PC-9 (cell line): Measurements from ENCODE around the gene ZNF808. TPM values are rescaled to one million over a fixed set of nuclear protein-coding genes. Genes with fewer than 3 reads are reported as not detected.
"Not testable (repeated sequence)": the region's sequence is repeated elsewhere in the genome, so short reads cannot be mapped to it uniquely, and the experiment has no call there.

Experiments
- BruUV-seq: library from RNA; stranded (reverse); fragments of 400-500 nt; replicated peaks from 2 replicates; lab custom pipeline; 2021; lab: Mats Ljungman, UMichigan
- CTCF ChIA-PET: fragments of 300-600 bp; sonication (Branson Sonifier 250); formaldehyde crosslinking; loops from one replicate; lab custom pipeline; 2022; ENCODE audit warnings: antibody characterized with exemption; lab: Charles Lee
- POLR2A ChIA-PET: fragments of 300-600 bp; sonication (Branson Sonifier 250); formaldehyde crosslinking; loops from one replicate; lab custom pipeline; 2022; ENCODE audit warnings: antibody characterized with exemption; ENCODE audit not compliant: unreplicated experiment; lab: Charles Lee
- DNase-seq, 2 experiments: peaks; one replicate each; pipeline versions ENCODE4 v3.0.0 to v3.0.0-alpha.2; 2015 to 2022; ENCODE audit warnings: mixed read lengths in 1 of 2
- H2AFZ ChIP-seq: fragments of 200-600 bp; sonication (generic); 2 replicates; pipeline ENCODE4 v1.8.1; 2017; ENCODE audit warnings: antibody characterized with exemption
- H3F3A ChIP-seq: fragments of 200-600 bp; sonication (generic); 2 replicates; pipeline ENCODE4 v1.8.1; 2017; ENCODE audit warnings: antibody characterized with exemption, mild to moderate bottlenecking, low read depth; ENCODE audit not compliant: insufficient read depth
- H3K27ac ChIP-seq: fragments of 200-600 bp; sonication (generic); 2 replicates; pipeline ENCODE4 v1.6.1; 2016; ENCODE audit warnings: mixed run types
- H3K27me3 ChIP-seq: fragments of 200-600 bp; sonication (generic); 2 replicates; pipeline ENCODE4 v1.6.1; 2016; ENCODE audit warnings: low read depth, mixed run types; ENCODE audit not compliant: insufficient read depth
- H3K36me3 ChIP-seq: fragments of 200-600 bp; sonication (generic); 2 replicates; pipeline ENCODE4 v1.6.1; 2016; ENCODE audit warnings: low read depth, mixed run types
- H3K4me1 ChIP-seq: fragments of 200-600 bp; sonication (generic); replicated peaks from 2 replicates; pipeline ENCODE4 v1.6.1; 2016; ENCODE audit warnings: mixed run types; ENCODE audit not compliant: insufficient read depth
- H3K4me2 ChIP-seq: fragments of 200-600 bp; sonication (generic); 2 replicates; pipeline ENCODE4 v1.6.1; 2017; ENCODE audit warnings: mixed run types
- H3K4me3 ChIP-seq: fragments of 200-600 bp; sonication (generic); 2 replicates; pipeline ENCODE4 v1.6.1; 2016; ENCODE audit warnings: mixed run types
- H3K79me2 ChIP-seq: fragments of 200-600 bp; sonication (generic); 2 replicates; pipeline ENCODE4 v1.6.1; 2017; ENCODE audit warnings: low read depth, mixed run types
- H3K9me2 ChIP-seq: fragments of 200-600 bp; sonication (generic); 2 replicates; pipeline ENCODE4 v1.8.1; 2017; ENCODE audit warnings: mild to moderate bottlenecking; ENCODE audit not compliant: insufficient read depth
- H3K9me3 ChIP-seq: fragments of 200-600 bp; sonication (generic); 2 replicates; pipeline ENCODE4 v1.8.1; 2016; ENCODE audit warnings: low read depth; ENCODE audit not compliant: insufficient read depth
- H4K20me1 ChIP-seq: fragments of 200-600 bp; sonication (generic); 2 replicates; pipeline ENCODE4 v1.8.1; 2017; ENCODE audit not compliant: insufficient read depth
- CTCF ChIP-seq: fragments of 200-600 bp; sonication (generic); conservative IDR thresholded peaks from 2 replicates; pipeline ENCODE4 v1.6.1; 2017; ENCODE audit warnings: mixed run types, antibody characterized with exemption, mild to moderate bottlenecking, moderate library complexity
- EZH2 ChIP-seq: fragments of 200-600 bp; sonication (generic); IDR thresholded peaks from 2 replicates; pipeline ENCODE4 v1.8.0; 2017; ENCODE audit warnings: antibody characterized with exemption, low read depth
- intact Hi-C: fragments of 100-400 bp; cut with micrococcal nuclease; formaldehyde crosslinking; loops from one replicate; pipeline ENCODE4 v1.10.0; 2022; ENCODE audit not compliant: unreplicated experiment
- total RNA-seq: library from RNA; stranded (reverse); gene quantifications from 2 replicates; pipeline ENCODE4 v1.2.3, GENCODE V29; 2021

Gene ZNF808
- total RNA-seq, 1 experiment from 2014 or later: 26.6 TPM

- Histone ChIP-seq H3K79me2 (peaks cover 23% of the 10 kb centered on the region), H3K36me3 (peaks cover 31% of the 10 kb centered on the region), H3K27ac (no peak overlapping the region), H3K9me3 (peaks cover 22% of the 10 kb centered on the region), H3K27me3 (no peaks in the 10 kb centered on the region), H3F3A (no peaks in the 10 kb centered on the region), H3K4me2 (no peak overlapping the region), H2AFZ (no peak overlapping the region), H3K4me3 (no peak overlapping the region), H3K9me2 (no peaks in the 10 kb centered on the region), H4K20me1 (no peaks in the 10 kb centered on the region), H3K4me1 (peaks cover 6% of the 10 kb centered on the region; the same call in 1 of the 2 replicates)
- CTCF ChIA-PET: no interaction called here
- TF ChIP-seq CTCF: no peak
- no peak for TF ChIP-seq EZH2
- intact Hi-C loops: no loop called here
- POLR2A ChIA-PET: no interaction called here
- no peak for DNase-seq
- BruUV-seq: no TSS peak
Measured at GRCh38 chr19:52532480-52532879, 5.0 kb downstream of the ZNF808 start.

DNA sequence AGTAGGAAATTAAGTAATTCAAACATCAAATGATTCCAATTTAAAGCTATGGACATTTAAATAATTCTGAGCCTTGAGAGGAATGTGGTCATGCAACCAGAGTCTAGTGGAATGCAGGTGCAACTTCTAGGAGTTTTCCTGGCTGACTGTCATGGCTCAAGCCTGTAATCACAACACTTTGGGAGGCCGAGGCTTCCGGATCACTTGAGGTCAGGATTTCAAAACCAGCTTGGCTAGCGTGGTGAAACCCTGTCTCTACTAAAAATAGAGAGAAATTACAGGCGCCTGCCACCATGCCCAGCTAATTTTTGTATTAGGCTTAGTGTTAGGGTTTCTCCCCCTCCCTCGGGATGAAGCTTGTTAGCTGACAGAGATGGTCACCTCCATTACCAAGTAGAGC is 6.4 kb downstream of the ZNF808 start:
- Histone ChIP-seq H3K79me2 (peaks cover 12% of the 10 kb centered on the region; the same call in 1 of the 2 replicates), H3K27me3 (no peaks in the 10 kb centered on the region), H3K9me2 (no peaks in the 10 kb centered on the region), H3K4me1 (no peaks in the 10 kb centered on the region), H3K4me2 (no peak overlapping the region), H3K9me3 (peaks cover 27% of the 10 kb centered on the region), H3F3A (no peaks in the 10 kb centered on the region), H2AFZ (no peak overlapping the region), H4K20me1 (no peaks in the 10 kb centered on the region), H3K36me3 (peaks cover 31% of the 10 kb centered on the region), H3K27ac (no peak overlapping the region), H3K4me3 (no peak overlapping the region)
- intact Hi-C loops: no loop called here
- TF ChIP-seq CTCF (no peak), EZH2 (no peak)
- no peak for DNase-seq
- ChIA-PET CTCF (no interaction called here), POLR2A (no interaction called here)
- BruUV-seq: no TSS peak

DNA sequence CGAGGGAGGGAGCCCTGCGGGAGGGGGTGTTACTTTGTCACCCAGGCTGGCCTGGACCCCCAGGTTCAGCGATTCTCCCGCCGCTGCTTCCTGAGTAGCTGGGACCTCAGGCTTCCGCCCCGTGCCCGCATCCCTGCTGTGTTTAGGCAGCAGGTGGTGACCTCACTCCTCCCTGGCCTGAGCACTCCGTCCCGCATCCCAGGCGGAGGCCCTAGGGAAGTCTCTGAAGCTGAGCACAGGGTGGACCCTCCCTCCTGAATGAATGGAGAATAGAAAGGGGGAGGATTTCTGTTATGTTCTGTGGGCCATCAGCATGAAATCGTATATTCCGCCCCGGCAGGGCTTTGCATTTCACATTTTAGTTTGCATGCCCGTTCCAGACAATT is 7.9 kb downstream of the ZNF808 start:
- H3K36me3 ChIP-seq: peaks cover 38% of the 10 kb centered on the region
- H3K4me3 ChIP-seq, H3K4me2 ChIP-seq, H3K27ac ChIP-seq, H4K20me1 ChIP-seq, H3K4me1 ChIP-seq, H3F3A ChIP-seq, H2AFZ ChIP-seq, POLR2A ChIA-PET, intact Hi-C loops, BruUV-seq, DNase-seq, H3K9me2 ChIP-seq, H3K27me3 ChIP-seq, H3K79me2 ChIP-seq, CTCF ChIA-PET: not testable (repeated sequence)
- peaks cover 24% of the 10 kb centered on the region for H3K9me3 ChIP-seq

GRCh38 chr19:52535771-52536447 is 8.4 kb downstream of the ZNF808 start:
- CTCF ChIA-PET: no interaction called here

More at GRCh38 chr19:52535771-52536447, 8.4 kb downstream of the ZNF808 start:
- no peak for DNase-seq
- Histone ChIP-seq H3K9me2 (no peaks in the 10 kb centered on the region), H3K27ac (no peak overlapping the region), H3K4me2 (no peak overlapping the region), H3F3A (no peaks in the 10 kb centered on the region), H3K4me1 (no peaks in the 10 kb centered on the region), H2AFZ (no peak overlapping the region), H3K79me2 (peaks cover 2% of the 10 kb centered on the region; the same call in 1 of the 2 replicates), H3K9me3 (peaks cover 19% of the 10 kb centered on the region), H4K20me1 (no peaks in the 10 kb centered on the region), H3K27me3 (no peaks in the 10 kb centered on the region), H3K4me3 (no peak overlapping the region), H3K36me3 (peaks cover 38% of the 10 kb centered on the region)
- TF ChIP-seq EZH2: no peak
- no peak for TF ChIP-seq CTCF
- BruUV-seq: no TSS peak
- intact Hi-C loops: no loop called here
- POLR2A ChIA-PET: no interaction called here
